ENCODE results near the gene HHLA2. TPM values are rescaled to one million over a fixed set of nuclear protein-coding genes. Genes with fewer than 3 reads are reported as not detected.

Gene HHLA2
- total RNA-seq, 1 experiment from 2014 or later, result 5.8 TPM

DNA sequence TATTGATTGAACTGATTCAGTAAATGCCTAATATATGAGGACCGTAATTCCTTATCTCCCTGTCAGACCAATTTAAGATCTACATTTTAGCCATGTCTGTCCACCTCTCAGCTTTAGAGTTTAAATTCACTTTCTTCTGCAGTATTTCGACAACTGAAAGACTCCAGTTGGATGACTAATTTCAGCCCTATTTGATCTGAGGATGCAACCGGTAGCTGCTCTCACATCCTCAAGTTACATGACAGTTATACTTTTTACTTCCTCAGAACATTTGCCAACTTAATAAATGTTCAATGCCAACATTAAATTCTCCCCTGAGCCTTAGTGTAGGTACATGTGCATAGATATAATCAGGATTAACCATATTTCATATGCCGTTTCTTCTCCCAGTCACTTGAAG is 2.5 kb upstream of the HHLA2 start:
- H3K36me3 Mint-ChIP-seq (ENCODE audit: insufficient read depth, unreplicated experiment), result no peaks in the 10 kb centered on the region
- no peaks in the 10 kb centered on the region for H3K27me3 Mint-ChIP-seq (ENCODE audit: unreplicated experiment)
- H3K4me1 Mint-ChIP-seq (ENCODE audit: low read depth, unreplicated experiment), result peaks cover 32% of the 10 kb centered on the region
- CTCF ChIA-PET, result no interaction called here
- H3K4me3 Mint-ChIP-seq (ENCODE audit: low read depth, unreplicated experiment), result no peak overlapping the region
- H3K9me3 Mint-ChIP-seq (ENCODE audit: low read depth, unreplicated experiment), result peaks cover 4% of the 10 kb centered on the region
- H3K27ac Mint-ChIP-seq (ENCODE audit: unreplicated experiment), result no peak overlapping the region
- BruUV-seq (replicated peaks), result no TSS peak
- TF ChIP-seq, protein P1, sequence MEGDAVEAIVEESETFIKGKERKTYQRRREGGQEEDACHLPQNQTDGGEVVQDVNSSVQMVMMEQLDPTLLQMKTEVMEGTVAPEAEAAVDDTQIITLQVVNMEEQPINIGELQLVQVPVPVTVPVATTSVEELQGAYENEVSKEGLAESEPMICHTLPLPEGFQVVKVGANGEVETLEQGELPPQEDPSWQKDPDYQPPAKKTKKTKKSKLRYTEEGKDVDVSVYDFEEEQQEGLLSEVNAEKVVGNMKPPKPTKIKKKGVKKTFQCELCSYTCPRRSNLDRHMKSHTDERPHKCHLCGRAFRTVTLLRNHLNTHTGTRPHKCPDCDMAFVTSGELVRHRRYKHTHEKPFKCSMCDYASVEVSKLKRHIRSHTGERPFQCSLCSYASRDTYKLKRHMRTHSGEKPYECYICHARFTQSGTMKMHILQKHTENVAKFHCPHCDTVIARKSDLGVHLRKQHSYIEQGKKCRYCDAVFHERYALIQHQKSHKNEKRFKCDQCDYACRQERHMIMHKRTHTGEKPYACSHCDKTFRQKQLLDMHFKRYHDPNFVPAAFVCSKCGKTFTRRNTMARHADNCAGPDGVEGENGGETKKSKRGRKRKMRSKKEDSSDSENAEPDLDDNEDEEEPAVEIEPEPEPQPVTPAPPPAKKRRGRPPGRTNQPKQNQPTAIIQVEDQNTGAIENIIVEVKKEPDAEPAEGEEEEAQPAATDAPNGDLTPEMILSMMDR (IDR thresholded peaks at IDR 0.05; ENCODE audit: unreplicated experiment), result no peak
- intact Hi-C loops (cut with micrococcal nuclease; ENCODE audit: unreplicated experiment), result no loop called here
- no peak for DNase-seq

DNA sequence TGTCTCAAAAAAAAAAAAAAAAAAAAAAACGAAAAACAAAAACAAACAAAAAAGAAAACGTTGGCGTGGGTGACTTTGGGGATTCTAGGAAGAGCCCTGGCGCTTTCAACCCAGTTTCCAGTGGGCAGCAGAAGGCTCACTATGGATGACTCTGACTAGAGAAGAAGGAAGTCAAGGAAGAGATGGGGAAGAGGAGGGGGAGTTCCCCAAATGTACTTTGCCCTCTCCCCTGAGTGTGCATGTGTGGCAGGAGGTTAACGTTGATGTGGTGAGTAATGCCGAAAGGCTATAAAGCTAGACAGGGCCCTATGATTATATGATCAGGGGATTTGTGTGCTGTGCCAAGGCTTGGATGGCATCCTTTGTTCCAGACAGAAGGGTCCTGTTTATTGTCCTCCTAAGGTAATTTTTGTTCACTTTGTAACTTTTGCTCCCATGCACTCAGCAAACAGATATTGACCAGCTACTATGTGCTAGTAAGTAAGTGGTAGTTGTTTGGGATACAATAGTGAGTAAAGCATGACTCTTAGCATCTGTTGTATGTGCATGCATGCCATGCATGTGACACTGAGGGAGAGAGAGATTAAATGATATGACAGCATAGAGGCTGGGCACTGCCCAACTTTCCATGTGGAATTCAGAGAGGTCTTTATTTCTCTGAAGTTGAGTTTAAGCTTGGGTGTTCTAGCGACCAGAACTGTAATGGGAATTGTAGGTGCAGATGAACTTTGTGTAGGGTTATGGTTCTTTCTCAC is 750 bp upstream of the HHLA2 start:
- Mint-ChIP-seq H3K4me3 (ENCODE audit: low read depth, unreplicated experiment) (no peak overlapping the region), H3K9me3 (ENCODE audit: low read depth, unreplicated experiment) (peaks cover 4% of the 10 kb centered on the region), H3K36me3 (ENCODE audit: insufficient read depth, unreplicated experiment) (no peaks in the 10 kb centered on the region), H3K27ac (ENCODE audit: unreplicated experiment) (peak overlapping the region; percentile 72), H3K27me3 (ENCODE audit: unreplicated experiment) (no peaks in the 10 kb centered on the region), H3K4me1 (ENCODE audit: low read depth, unreplicated experiment) (peaks cover 49% of the 10 kb centered on the region)
- TF ChIP-seq, protein P1 (IDR thresholded peaks at IDR 0.05; ENCODE audit: unreplicated experiment), result no peak
- CTCF ChIA-PET, result no interaction called here
- intact Hi-C loops (cut with micrococcal nuclease; ENCODE audit: unreplicated experiment), result no loop called here
- BruUV-seq (replicated peaks), result no TSS peak
- no peak for DNase-seq

DNA sequence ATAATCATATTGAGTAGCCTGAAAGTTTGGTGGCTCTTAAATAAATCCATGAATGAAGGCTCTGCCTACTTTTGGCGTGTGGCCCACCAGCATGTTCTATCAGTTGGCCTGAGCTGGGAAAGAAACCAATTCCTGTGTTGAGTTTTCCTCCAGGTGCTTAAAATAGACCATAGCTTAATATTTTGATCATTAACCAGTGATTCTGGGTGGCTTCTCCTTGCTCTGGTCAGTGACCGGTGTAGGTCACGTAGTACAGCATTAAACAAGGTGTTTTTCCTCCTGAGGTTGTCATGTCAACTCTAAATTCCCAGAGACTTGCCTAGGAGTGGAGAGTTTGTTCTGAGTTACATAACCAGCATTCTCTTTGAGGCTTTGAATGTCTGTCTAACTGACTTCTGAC is 1.3 kb downstream of the HHLA2 start:
- DNase-seq, result peak; percentile 59
- no peak overlapping the region for H3K4me3 Mint-ChIP-seq (ENCODE audit: low read depth, unreplicated experiment)
- no peaks in the 10 kb centered on the region for H3K36me3 Mint-ChIP-seq (ENCODE audit: insufficient read depth, unreplicated experiment)
- CTCF ChIA-PET, result interaction anchor here (1.2 kb wide), 1 partner anchor 180 kb away, joined by 3 read pairs; no protein-coding TSS in a partner anchor
- H3K4me1 Mint-ChIP-seq (ENCODE audit: low read depth, unreplicated experiment), result peaks cover 70% of the 10 kb centered on the region
- intact Hi-C loops (cut with micrococcal nuclease; ENCODE audit: unreplicated experiment), result no loop called here
- H3K27ac Mint-ChIP-seq (ENCODE audit: unreplicated experiment), result no peak overlapping the region
- no peaks in the 10 kb centered on the region for H3K27me3 Mint-ChIP-seq (ENCODE audit: unreplicated experiment)
- BruUV-seq (replicated peaks), result no TSS peak
- H3K9me3 Mint-ChIP-seq (ENCODE audit: low read depth, unreplicated experiment), result no peaks in the 10 kb centered on the region
- TF ChIP-seq, protein P1 (IDR thresholded peaks at IDR 0.05; ENCODE audit: unreplicated experiment), result no peak

DNA sequence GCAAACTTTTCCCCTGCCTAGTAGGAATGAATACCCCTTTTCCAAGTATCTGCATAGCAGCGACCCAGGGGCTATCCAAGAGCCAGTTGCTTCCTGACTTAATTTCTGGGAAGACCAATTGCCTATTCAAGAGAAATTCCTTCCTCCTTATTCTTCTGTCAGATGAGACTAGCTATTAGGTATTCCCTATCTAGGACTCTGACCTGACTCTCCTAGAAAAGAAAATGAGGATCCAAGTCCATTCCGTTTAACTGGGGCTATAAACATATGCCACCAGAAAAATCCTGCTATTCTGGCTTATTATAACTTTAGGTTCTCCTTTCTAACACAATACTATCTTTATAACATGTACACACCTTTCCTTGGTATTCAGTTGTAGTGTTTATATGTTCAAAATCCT is 1.7 kb downstream of the HHLA2 start:
- H3K4me1 Mint-ChIP-seq (ENCODE audit: low read depth, unreplicated experiment), result peaks cover 70% of the 10 kb centered on the region
- TF ChIP-seq, protein P1 (IDR thresholded peaks at IDR 0.05; ENCODE audit: unreplicated experiment), result no peak
- intact Hi-C loops (cut with micrococcal nuclease; ENCODE audit: unreplicated experiment), result no loop called here
- no peak overlapping the region for H3K27ac Mint-ChIP-seq (ENCODE audit: unreplicated experiment)
- no peak overlapping the region for H3K4me3 Mint-ChIP-seq (ENCODE audit: low read depth, unreplicated experiment)
- no peaks in the 10 kb centered on the region for H3K27me3 Mint-ChIP-seq (ENCODE audit: unreplicated experiment)
- H3K9me3 Mint-ChIP-seq (ENCODE audit: low read depth, unreplicated experiment), result no peaks in the 10 kb centered on the region
- DNase-seq, result no peak
- H3K36me3 Mint-ChIP-seq (ENCODE audit: insufficient read depth, unreplicated experiment), result no peaks in the 10 kb centered on the region
- BruUV-seq (replicated peaks), result no TSS peak
- CTCF ChIA-PET, result interaction anchor here (1.2 kb wide), 1 partner anchor 179 kb away, joined by 3 read pairs; no protein-coding TSS in a partner anchor

Data from Calu3 (cell line).